GM18498 (cell line): ENCODE measurements around the gene NSD2.
A peak's percentile ranks its signal among the peaks of the same experiment; 100 is the strongest.
"Not testable (repeated sequence)": the region's sequence is repeated elsewhere in the genome, so short reads cannot be mapped to it uniquely, and the experiment has no call there.

Source experiments
- ATAC-seq: cut with Tn5 transposase; IDR thresholded peaks from one replicate; pipeline ENCODE4 v1.9.1; 2021; ENCODE audit warnings: mild to moderate bottlenecking, moderate library complexity; ENCODE audit not compliant: unreplicated experiment

The NSD2 gene

GRCh38 chr4:1870578-1871443 is at the start of gene NSD2:
TSS of gene NSD2 (plus strand) at chr4:1871393. CDS start at chr4:1900655, 29,262 bp downstream.
- ATAC-seq, result peak; percentile 69

- ATAC-seq, result no peak
These were observed 49.3 kb upstream of the NSD2 start for GRCh38 chr4:1821679-1822567.

- no peak for ATAC-seq
These were observed 48.3 kb upstream of the NSD2 start for GRCh38 chr4:1822568-1823544.

- ATAC-seq, result no peak
These were observed 47.7 kb upstream of the NSD2 start for GRCh38 chr4:1823545-1823932.

GRCh38 chr4:1824746-1825145 is 46.4 kb upstream of the NSD2 start:
- ATAC-seq, result no peak

GRCh38 chr4:1825326-1825725 is 45.9 kb upstream of the NSD2 start:
- no peak for ATAC-seq

- no peak for ATAC-seq
These were observed 44.5 kb upstream of the NSD2 start for GRCh38 chr4:1826531-1827350.

GRCh38 chr4:1830234-1830633 is 41.0 kb upstream of the NSD2 start:
- no peak for ATAC-seq

- no peak for ATAC-seq
These were observed 40.5 kb upstream of the NSD2 start for GRCh38 chr4:1830642-1831228.

- ATAC-seq, result no peak
These were observed 39.9 kb upstream of the NSD2 start for GRCh38 chr4:1831331-1831730.

- no peak for ATAC-seq
These were observed 38.5 kb upstream of the NSD2 start for GRCh38 chr4:1832690-1833089.

- no peak for ATAC-seq
These were observed 37.7 kb upstream of the NSD2 start for GRCh38 chr4:1833307-1834046.

GRCh38 chr4:1834047-1834775 is 37.0 kb upstream of the NSD2 start:
- peak; percentile 77 for ATAC-seq

- not testable (repeated sequence) for ATAC-seq
These were observed 35.4 kb upstream of the NSD2 start for GRCh38 chr4:1835836-1836235.

GRCh38 chr4:1836650-1837049 is 34.5 kb upstream of the NSD2 start:
- no peak for ATAC-seq

GRCh38 chr4:1837069-1837468 is 34.1 kb upstream of the NSD2 start:
- no peak for ATAC-seq

- no peak for ATAC-seq
These were observed 31.9 kb upstream of the NSD2 start for GRCh38 chr4:1839282-1839681.
